ENCODE measurements around the gene MAGEB17. TPM values are rescaled to one million over a fixed set of nuclear protein-coding genes. Genes with fewer than 3 reads are reported as not detected.

MAGEB17 gene
- total and polyA plus RNA-seq, 2 experiments from 2014 or later: 0.14 to 0.42 TPM

GRCh38 chrX:16140983-16141382 is 26.3 kb upstream of the MAGEB17 start:
- Histone ChIP-seq H3K27me3 (ENCODE audit: insufficient read depth) (no peaks in the 10 kb centered on the region), H3K4me2 (no peak overlapping the region), H3F3A (replicated peaks; ENCODE audit: low read depth) (no peaks in the 10 kb centered on the region), H3K9me2 (ENCODE audit: insufficient read depth) (no peaks in the 10 kb centered on the region), H4K20me1 (replicated peaks; ENCODE audit: insufficient read depth) (no peaks in the 10 kb centered on the region), H3K27ac (ENCODE audit: low read depth) (no peak overlapping the region), H3K36me3 (ENCODE audit: insufficient read depth) (no peaks in the 10 kb centered on the region), H3K4me3 (no peak overlapping the region), H3K79me2 (replicated peaks; ENCODE audit: insufficient read depth) (peaks cover 13% of the 10 kb centered on the region), H3K4me1 (ENCODE audit: insufficient read depth) (0 out of 2 replicates have a peak, but pooled peaks cover 4% of the 10 kb centered on the region), H2AFZ (no peak overlapping the region)
- Mint-ChIP-seq H3K4me1 (no peaks in the 10 kb centered on the region), H3K27me3 (ENCODE audit: insufficient read depth, low read depth, poor library complexity) (no peaks in the 10 kb centered on the region), H3K27ac (no peak overlapping the region), H3K9me3 (peaks cover 7% of the 10 kb centered on the region; the same call in 1 of the 3 replicates), H3K36me3 (ENCODE audit: low read depth) (peaks cover 7% of the 10 kb centered on the region; the same call in 1 of the 3 replicates), H3K4me3 (no peak overlapping the region)
- TF ChIP-seq ZNF462 (CRISPR knock-in tag; IDR thresholded peaks at IDR 0.05): no peak
- no peak for TF ChIP-seq ETS1 (IDR thresholded peaks at IDR 0.05)
- TF ChIP-seq REST (IDR thresholded peaks at IDR 0.05; ENCODE audit: unreplicated experiment): no peak
- no peak for TF ChIP-seq CREB1 (CRISPR knock-in tag; IDR thresholded peaks at IDR 0.05; ENCODE audit: low read depth)
- TF ChIP-seq CTCF (conservative IDR thresholded peaks at IDR 0.05; ENCODE audit: low read depth in 2 of 2): no peak
- TF ChIP-seq STAT1 (IDR thresholded peaks at IDR 0.05; ENCODE audit: unreplicated experiment): no peak
- TF ChIP-seq EZH2 (IDR thresholded peaks at IDR 0.05; ENCODE audit: low read depth, unreplicated experiment): no peak
- no peak for TF ChIP-seq ZNF114 (CRISPR knock-in tag; IDR thresholded peaks at IDR 0.05)
- DNase-seq (ENCODE audit: low spot score) (no peak), ATAC-seq (no peak)
